ENCODE results near the gene STK38.

Gene STK38

GRCh38 chr6:36525346-36525745 lies 21.9 kb downstream of the STK38 start:
- Histone ChIP-seq H3K4me3 (ENCODE audit: low read length) (no peak overlapping the region), H2AK5ac (ENCODE audit: low read length) (no peak overlapping the region), H2BK120ac (ENCODE audit: low read depth, low read length) (no peak overlapping the region), H4K8ac (ENCODE audit: low read depth, low read length) (no peak overlapping the region), H3K79me1 (ENCODE audit: low read length) (peaks cover 2% of the 10 kb centered on the region), H3K56ac (ENCODE audit: low read length) (no peak overlapping the region), H3K18ac (ENCODE audit: low read length) (no peak overlapping the region), H2BK5ac (ENCODE audit: low read length) (no peak overlapping the region), H3K23ac (ENCODE audit: low read length) (no peak overlapping the region), H3K4me1 (ENCODE audit: control insufficient read depth, low read depth, low read length) (no peaks in the 10 kb centered on the region), H3K27ac (ENCODE audit: low read depth, low read length) (no peak overlapping the region), H2BK15ac (replicated peaks; ENCODE audit: low read depth) (no peak overlapping the region), H3K36me3 (ENCODE audit: control insufficient read depth, insufficient read depth, low read length) (no peaks in the 10 kb centered on the region), H3K9ac (ENCODE audit: low read length) (no peak overlapping the region), H3K79me2 (ENCODE audit: control insufficient read depth, insufficient read depth, low read length) (no peaks in the 10 kb centered on the region), H4K5ac (ENCODE audit: low read length) (no peak overlapping the region), H3K4me2 (ENCODE audit: low read length) (no peak overlapping the region), H3K27me3 (ENCODE audit: insufficient read depth, low read length, poor library complexity) (no peaks in the 10 kb centered on the region), H3K4ac (ENCODE audit: low read depth, low read length) (no peak overlapping the region)
- WGBS (ENCODE audit: extremely low coverage, insufficient coverage, low lambda C conversion rate) = no CpG with 5 or more reads among the region's 2 CpGs
- DNase-seq = no peak

GRCh38 chr6:36524871-36525270 lies 22.4 kb downstream of the STK38 start:
- no peak overlapping the region for H2BK15ac ChIP-seq (replicated peaks; ENCODE audit: low read depth)
- H3K79me2 ChIP-seq (ENCODE audit: control insufficient read depth, insufficient read depth, low read length) = no peaks in the 10 kb centered on the region
- H3K36me3 ChIP-seq (ENCODE audit: control insufficient read depth, insufficient read depth, low read length) = no peaks in the 10 kb centered on the region
- no peak overlapping the region for H3K4ac ChIP-seq (ENCODE audit: low read depth, low read length)
- H3K27me3 ChIP-seq (ENCODE audit: insufficient read depth, low read length, poor library complexity) = no peaks in the 10 kb centered on the region
- H3K23ac ChIP-seq (ENCODE audit: low read length) = no peak overlapping the region
- peaks cover 2% of the 10 kb centered on the region for H3K79me1 ChIP-seq (ENCODE audit: low read length)
- H4K5ac ChIP-seq (ENCODE audit: low read length) = no peak overlapping the region
- no peak overlapping the region for H3K18ac ChIP-seq (ENCODE audit: low read length)
- H3K4me2 ChIP-seq (ENCODE audit: low read length) = no peak overlapping the region
- DNase-seq = no peak
- H3K56ac ChIP-seq (ENCODE audit: low read length) = no peak overlapping the region
- H2BK120ac ChIP-seq (ENCODE audit: low read depth, low read length) = no peak overlapping the region
- H3K9ac ChIP-seq (ENCODE audit: low read length) = no peak overlapping the region
- no peak overlapping the region for H3K27ac ChIP-seq (ENCODE audit: low read depth, low read length)
- no peak overlapping the region for H3K4me3 ChIP-seq (ENCODE audit: low read length)
- H2BK5ac ChIP-seq (ENCODE audit: low read length) = no peak overlapping the region
- H2AK5ac ChIP-seq (ENCODE audit: low read length) = no peak overlapping the region
- no peak overlapping the region for H4K8ac ChIP-seq (ENCODE audit: low read depth, low read length)
- no CpG with 5 or more reads among the region's 5 CpGs for WGBS (ENCODE audit: extremely low coverage, insufficient coverage, low lambda C conversion rate)
- H3K4me1 ChIP-seq (ENCODE audit: control insufficient read depth, low read depth, low read length) = no peaks in the 10 kb centered on the region

- H3K36me3 ChIP-seq (ENCODE audit: control insufficient read depth, insufficient read depth, low read length) = no peaks in the 10 kb centered on the region
Measured at GRCh38 chr6:36523936-36524499, 23.3 kb downstream of the STK38 start.

GRCh38 chr6:36523451-36523850 lies 23.8 kb downstream of the STK38 start:
- no peaks in the 10 kb centered on the region for H3K79me2 ChIP-seq (ENCODE audit: control insufficient read depth, insufficient read depth, low read length)
- no peak for DNase-seq
- H3K4me3 ChIP-seq (ENCODE audit: low read length) = no peak overlapping the region
- no peak overlapping the region for H2BK5ac ChIP-seq (ENCODE audit: low read length)
- WGBS (ENCODE audit: extremely low coverage, insufficient coverage, low lambda C conversion rate) = no CpG with 5 or more reads among the region's 8 CpGs
- no peak overlapping the region for H3K4me2 ChIP-seq (ENCODE audit: low read length)
- no peak overlapping the region for H3K56ac ChIP-seq (ENCODE audit: low read length)
- H4K8ac ChIP-seq (ENCODE audit: low read depth, low read length) = no peak overlapping the region
- peaks cover 2% of the 10 kb centered on the region for H3K79me1 ChIP-seq (ENCODE audit: low read length)
- no peak overlapping the region for H2BK120ac ChIP-seq (ENCODE audit: low read depth, low read length)
- no peak overlapping the region for H2AK5ac ChIP-seq (ENCODE audit: low read length)
- H3K4me1 ChIP-seq (ENCODE audit: control insufficient read depth, low read depth, low read length) = no peaks in the 10 kb centered on the region
- H3K9ac ChIP-seq (ENCODE audit: low read length) = no peak overlapping the region
- H3K18ac ChIP-seq (ENCODE audit: low read length) = no peak overlapping the region
- no peaks in the 10 kb centered on the region for H3K27me3 ChIP-seq (ENCODE audit: insufficient read depth, low read length, poor library complexity)
- no peaks in the 10 kb centered on the region for H3K36me3 ChIP-seq (ENCODE audit: control insufficient read depth, insufficient read depth, low read length)
- H3K4ac ChIP-seq (ENCODE audit: low read depth, low read length) = no peak overlapping the region
- H2BK15ac ChIP-seq (replicated peaks; ENCODE audit: low read depth) = no peak overlapping the region
- H3K27ac ChIP-seq (ENCODE audit: low read depth, low read length) = no peak overlapping the region
- H4K5ac ChIP-seq (ENCODE audit: low read length) = no peak overlapping the region
- no peak overlapping the region for H3K23ac ChIP-seq (ENCODE audit: low read length)

More at GRCh38 chr6:36523936-36524499, 23.3 kb downstream of the STK38 start:
- no peak for DNase-seq
- Histone ChIP-seq H2BK120ac (ENCODE audit: low read depth, low read length) (no peak overlapping the region), H3K27me3 (ENCODE audit: insufficient read depth, low read length, poor library complexity) (no peaks in the 10 kb centered on the region), H4K8ac (ENCODE audit: low read depth, low read length) (no peak overlapping the region), H3K4me3 (ENCODE audit: low read length) (no peak overlapping the region), H3K4me1 (ENCODE audit: control insufficient read depth, low read depth, low read length) (no peaks in the 10 kb centered on the region), H3K79me2 (ENCODE audit: control insufficient read depth, insufficient read depth, low read length) (no peaks in the 10 kb centered on the region), H4K5ac (ENCODE audit: low read length) (no peak overlapping the region), H3K23ac (ENCODE audit: low read length) (no peak overlapping the region), H2BK5ac (ENCODE audit: low read length) (no peak overlapping the region), H3K56ac (ENCODE audit: low read length) (no peak overlapping the region), H3K79me1 (ENCODE audit: low read length) (peaks cover 2% of the 10 kb centered on the region), H2BK15ac (replicated peaks; ENCODE audit: low read depth) (no peak overlapping the region), H3K18ac (ENCODE audit: low read length) (no peak overlapping the region), H3K4me2 (ENCODE audit: low read length) (no peak overlapping the region), H3K4ac (ENCODE audit: low read depth, low read length) (no peak overlapping the region), H2AK5ac (ENCODE audit: low read length) (no peak overlapping the region), H3K27ac (ENCODE audit: low read depth, low read length) (no peak overlapping the region), H3K9ac (ENCODE audit: low read length) (no peak overlapping the region)
- no CpG with 5 or more reads among the region's 6 CpGs for WGBS (ENCODE audit: extremely low coverage, insufficient coverage, low lambda C conversion rate)

GRCh38 chr6:36519352-36519751 lies 27.9 kb downstream of the STK38 start:
- Histone ChIP-seq H2BK5ac (ENCODE audit: low read length) (no peak overlapping the region), H4K8ac (ENCODE audit: low read depth, low read length) (no peak overlapping the region), H3K27ac (ENCODE audit: low read depth, low read length) (no peak overlapping the region), H3K79me1 (ENCODE audit: low read length) (no peaks in the 10 kb centered on the region), H3K9ac (ENCODE audit: low read length) (no peak overlapping the region), H2BK15ac (replicated peaks; ENCODE audit: low read depth) (no peak overlapping the region), H3K4ac (ENCODE audit: low read depth, low read length) (no peak overlapping the region), H3K56ac (ENCODE audit: low read length) (no peak overlapping the region), H2AK5ac (ENCODE audit: low read length) (no peak overlapping the region), H3K18ac (ENCODE audit: low read length) (no peak overlapping the region), H3K4me1 (ENCODE audit: control insufficient read depth, low read depth, low read length) (no peaks in the 10 kb centered on the region), H2BK120ac (ENCODE audit: low read depth, low read length) (no peak overlapping the region), H3K4me3 (ENCODE audit: low read length) (no peak overlapping the region), H3K27me3 (ENCODE audit: insufficient read depth, low read length, poor library complexity) (no peaks in the 10 kb centered on the region), H3K79me2 (ENCODE audit: control insufficient read depth, insufficient read depth, low read length) (no peaks in the 10 kb centered on the region), H3K23ac (ENCODE audit: low read length) (no peak overlapping the region), H4K5ac (ENCODE audit: low read length) (no peak overlapping the region), H3K4me2 (ENCODE audit: low read length) (no peak overlapping the region), H3K36me3 (ENCODE audit: control insufficient read depth, insufficient read depth, low read length) (no peaks in the 10 kb centered on the region)
- DNase-seq = no peak

- Histone ChIP-seq H3K23ac (ENCODE audit: low read length) (no peak overlapping the region), H3K27ac (ENCODE audit: low read depth, low read length) (no peak overlapping the region), H3K4ac (ENCODE audit: low read depth, low read length) (no peak overlapping the region), H3K79me1 (ENCODE audit: low read length) (no peaks in the 10 kb centered on the region), H3K4me1 (ENCODE audit: control insufficient read depth, low read depth, low read length) (no peaks in the 10 kb centered on the region), H2BK15ac (replicated peaks; ENCODE audit: low read depth) (no peak overlapping the region), H4K8ac (ENCODE audit: low read depth, low read length) (no peak overlapping the region), H3K56ac (ENCODE audit: low read length) (no peak overlapping the region), H2AK5ac (ENCODE audit: low read length) (no peak overlapping the region), H3K79me2 (ENCODE audit: control insufficient read depth, insufficient read depth, low read length) (no peaks in the 10 kb centered on the region), H3K4me3 (ENCODE audit: low read length) (no peak overlapping the region), H3K36me3 (ENCODE audit: control insufficient read depth, insufficient read depth, low read length) (no peaks in the 10 kb centered on the region), H3K4me2 (ENCODE audit: low read length) (no peak overlapping the region), H4K5ac (ENCODE audit: low read length) (no peak overlapping the region), H3K27me3 (ENCODE audit: insufficient read depth, low read length, poor library complexity) (no peaks in the 10 kb centered on the region), H3K9ac (ENCODE audit: low read length) (no peak overlapping the region), H3K18ac (ENCODE audit: low read length) (no peak overlapping the region), H2BK5ac (ENCODE audit: low read length) (no peak overlapping the region), H2BK120ac (ENCODE audit: low read depth, low read length) (no peak overlapping the region)
- WGBS (ENCODE audit: extremely low coverage, insufficient coverage, low lambda C conversion rate) = no CpG with 5 or more reads among the region's 2 CpGs
- no peak for DNase-seq
Measured at GRCh38 chr6:36517408-36517807, 29.9 kb downstream of the STK38 start.

All from mesendoderm (in vitro differentiated cells).